ENCODE measurements around the gene KRTAP4-1.
"Not testable (repeated sequence)": the region's sequence is repeated elsewhere in the genome, so short reads cannot be mapped to it uniquely, and the experiment has no call there.

The KRTAP4-1 gene

DNA sequence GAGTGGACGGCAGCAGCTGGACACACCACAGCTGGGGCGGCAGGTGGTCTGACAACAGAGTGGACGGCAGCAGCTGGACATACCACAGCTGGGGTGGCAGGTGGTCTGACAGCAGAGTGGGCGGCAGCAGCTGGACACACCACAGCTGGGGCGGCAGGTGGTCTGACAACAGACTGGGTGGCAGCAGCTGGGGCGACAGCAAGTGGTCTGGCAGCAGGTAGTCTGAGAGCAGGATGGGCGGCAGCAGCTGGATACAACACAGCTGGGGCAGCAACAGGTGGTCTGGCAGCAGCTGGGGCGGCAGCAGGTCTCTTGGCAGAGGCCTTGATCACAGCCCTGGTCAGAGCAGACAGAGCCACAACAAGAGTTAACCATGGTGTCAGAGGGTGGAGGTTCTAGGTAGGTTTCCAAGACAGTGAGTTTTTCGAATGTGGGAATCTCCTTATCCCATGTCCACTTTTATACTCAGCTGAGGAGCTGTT is at the start of gene KRTAP4-1:
Gene KRTAP4-1, minus strand, starts transcription at position 432 of the 482 bp plus-strand sequence. Its CDS starts 57 bp downstream, at position 375.
- TF ChIP-seq, protein P1, sequence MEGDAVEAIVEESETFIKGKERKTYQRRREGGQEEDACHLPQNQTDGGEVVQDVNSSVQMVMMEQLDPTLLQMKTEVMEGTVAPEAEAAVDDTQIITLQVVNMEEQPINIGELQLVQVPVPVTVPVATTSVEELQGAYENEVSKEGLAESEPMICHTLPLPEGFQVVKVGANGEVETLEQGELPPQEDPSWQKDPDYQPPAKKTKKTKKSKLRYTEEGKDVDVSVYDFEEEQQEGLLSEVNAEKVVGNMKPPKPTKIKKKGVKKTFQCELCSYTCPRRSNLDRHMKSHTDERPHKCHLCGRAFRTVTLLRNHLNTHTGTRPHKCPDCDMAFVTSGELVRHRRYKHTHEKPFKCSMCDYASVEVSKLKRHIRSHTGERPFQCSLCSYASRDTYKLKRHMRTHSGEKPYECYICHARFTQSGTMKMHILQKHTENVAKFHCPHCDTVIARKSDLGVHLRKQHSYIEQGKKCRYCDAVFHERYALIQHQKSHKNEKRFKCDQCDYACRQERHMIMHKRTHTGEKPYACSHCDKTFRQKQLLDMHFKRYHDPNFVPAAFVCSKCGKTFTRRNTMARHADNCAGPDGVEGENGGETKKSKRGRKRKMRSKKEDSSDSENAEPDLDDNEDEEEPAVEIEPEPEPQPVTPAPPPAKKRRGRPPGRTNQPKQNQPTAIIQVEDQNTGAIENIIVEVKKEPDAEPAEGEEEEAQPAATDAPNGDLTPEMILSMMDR (IDR thresholded peaks at IDR 0.05; ENCODE audit: low read depth, low read length, missing control alignments): no peak
- no peak within 1 kb of the TSS for H3K4me3 ChIP-seq (ENCODE audit: low read depth, low read length)
- no peak for DNase-seq (ENCODE audit: low read depth)
- in situ Hi-C loops (cut with HindIII; ENCODE audit: low sequenced_read_pairs): no loop called here

DNA sequence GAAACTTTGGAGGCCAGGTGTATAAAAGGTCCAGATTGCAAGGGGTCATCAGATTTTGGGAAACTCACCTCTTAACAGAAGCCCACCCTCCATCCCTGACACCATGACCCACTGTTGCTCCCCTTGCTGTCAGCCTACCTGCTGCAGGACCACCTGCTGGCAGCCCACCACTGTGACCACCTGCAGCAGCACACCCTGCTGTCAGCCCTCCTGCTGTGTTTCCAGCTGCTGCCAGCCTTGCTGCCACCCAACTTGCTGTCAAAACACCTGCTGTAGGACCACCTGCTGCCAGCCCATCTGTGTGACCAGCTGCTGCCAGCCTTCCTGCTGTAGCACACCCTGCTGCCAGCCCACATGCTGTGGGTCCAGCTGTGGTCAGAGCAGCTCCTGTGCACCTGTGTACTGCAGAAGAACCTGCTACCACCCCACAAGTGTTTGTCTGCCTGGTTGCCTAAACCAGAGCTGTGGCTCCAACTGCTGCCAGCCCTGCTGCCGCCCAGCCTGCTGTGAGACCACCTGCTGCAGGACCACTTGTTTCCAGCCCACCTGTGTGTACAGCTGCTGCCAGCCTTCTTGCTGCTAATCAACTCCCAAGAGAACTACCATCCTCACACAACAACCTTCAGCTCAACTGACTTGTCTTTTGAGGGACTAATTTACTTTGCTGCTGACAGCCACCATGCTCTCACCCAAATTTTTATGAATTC is 47.8 kb upstream of the KRTAP4-1 start, which contains the start of gene KRTAP9-3:
Gene KRTAP9-3, plus strand, starts transcription at position 51 of the 707 bp plus-strand sequence. Its CDS starts 53 bp downstream, at position 104.
- DNase-seq (ENCODE audit: low read depth); H3K4me3 ChIP-seq (ENCODE audit: low read depth, low read length); in situ Hi-C loops (cut with HindIII; ENCODE audit: low sequenced_read_pairs): not testable (repeated sequence)

- TF ChIP-seq, protein P1 (IDR thresholded peaks at IDR 0.05; ENCODE audit: low read depth, low read length, missing control alignments): no peak
- H3K4me3 ChIP-seq (ENCODE audit: low read depth, low read length): no peak overlapping the region
- in situ Hi-C loops (cut with HindIII; ENCODE audit: low sequenced_read_pairs): no loop called here
- no peak for DNase-seq (ENCODE audit: low read depth)
These were observed 47.0 kb upstream of the KRTAP4-1 start for GRCh38 chr17:41231731-41232130.

DNA sequence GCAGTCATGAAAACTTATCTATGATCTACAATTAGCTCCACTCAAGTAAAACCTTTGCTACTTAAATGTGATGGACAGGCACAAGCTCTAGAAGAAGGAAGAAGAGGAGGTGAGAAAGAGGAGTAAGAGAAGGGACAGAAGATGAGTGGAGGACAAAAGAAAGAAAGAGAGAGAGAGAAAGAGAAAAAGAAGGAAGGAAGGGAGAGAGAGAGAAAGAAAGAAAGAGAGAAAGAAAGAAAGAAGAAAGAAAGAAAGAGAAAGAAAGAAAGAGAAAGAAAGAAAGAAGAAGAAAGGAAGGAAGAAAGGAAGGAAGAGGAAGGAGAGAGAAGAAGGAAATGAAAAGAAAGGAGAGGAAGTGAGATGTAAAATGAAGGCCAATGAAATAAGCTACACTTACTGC is 45.4 kb upstream of the KRTAP4-1 start:
- TF ChIP-seq, protein P1 (IDR thresholded peaks at IDR 0.05; ENCODE audit: low read depth, low read length, missing control alignments): no peak
- in situ Hi-C loops (cut with HindIII; ENCODE audit: low sequenced_read_pairs): no loop called here
- DNase-seq (ENCODE audit: low read depth): no peak
- H3K4me3 ChIP-seq (ENCODE audit: low read depth, low read length): no peak overlapping the region

GRCh38 chr17:41226598-41227095 is 41.9 kb upstream of the KRTAP4-1 start, which contains the start of gene KRTAP9-2:
Gene KRTAP9-2, plus strand, starts transcription at chr17:41226648. Its CDS starts 7 bp downstream, at chr17:41226655.
- H3K4me3 ChIP-seq (ENCODE audit: low read depth, low read length); in situ Hi-C loops (cut with HindIII; ENCODE audit: low sequenced_read_pairs); DNase-seq (ENCODE audit: low read depth): not testable (repeated sequence)

DNA sequence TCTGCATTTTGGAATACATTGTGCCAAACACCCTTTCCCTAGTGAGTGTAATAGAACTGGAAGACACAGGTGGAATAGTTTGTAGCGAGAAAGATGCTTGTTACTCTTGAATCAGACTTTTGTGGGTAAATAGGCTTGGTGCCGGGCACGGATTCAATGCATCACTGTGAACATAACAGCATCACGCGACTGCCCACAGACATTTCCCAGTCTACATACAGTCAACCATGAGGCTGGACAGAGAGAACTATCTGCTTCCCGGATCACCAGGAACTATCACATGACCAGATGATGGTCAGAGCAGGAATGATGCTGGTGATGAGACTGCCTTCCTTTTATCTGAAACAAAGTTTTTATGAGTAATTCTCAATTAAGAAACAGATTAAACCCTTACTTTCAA is 41.3 kb upstream of the KRTAP4-1 start:
- TF ChIP-seq, protein P1 (IDR thresholded peaks at IDR 0.05; ENCODE audit: low read depth, low read length, missing control alignments): no peak
- in situ Hi-C loops (cut with HindIII; ENCODE audit: low sequenced_read_pairs): no loop called here
- DNase-seq (ENCODE audit: low read depth): no peak
- no peak overlapping the region for H3K4me3 ChIP-seq (ENCODE audit: low read depth, low read length)

DNA sequence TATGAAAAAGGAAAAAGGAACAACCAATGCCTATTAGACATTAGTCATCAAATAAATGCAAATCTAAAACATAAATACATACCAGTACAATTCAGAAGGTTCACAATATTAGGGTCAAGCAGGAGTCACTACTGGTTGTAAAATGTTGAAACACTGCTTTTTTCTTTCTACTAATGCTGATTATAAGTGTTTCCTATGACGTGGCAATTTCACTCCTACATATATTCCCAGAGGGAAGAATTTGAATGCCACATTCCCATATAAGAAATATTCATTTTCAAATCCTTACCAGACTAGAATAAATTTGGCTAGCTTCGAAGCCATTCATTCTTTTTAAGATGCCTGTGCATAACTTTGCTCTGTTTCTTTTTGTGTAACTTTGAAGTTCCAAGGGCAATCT is 39.1 kb upstream of the KRTAP4-1 start:
- H3K4me3 ChIP-seq (ENCODE audit: low read depth, low read length): no peak overlapping the region
- no peak for DNase-seq (ENCODE audit: low read depth)
- in situ Hi-C loops (cut with HindIII; ENCODE audit: low sequenced_read_pairs): no loop called here
- TF ChIP-seq, protein P1 (IDR thresholded peaks at IDR 0.05; ENCODE audit: low read depth, low read length, missing control alignments): no peak
